OCI-LY1 (cell line): ENCODE measurements around the gene DDA1.

ENCODE experiments used
- CTCF ChIP-seq: fragments of 200-600 bp; sonication (generic), shearing (Covaris generic); IDR thresholded peaks from 2 replicates; pipeline ENCODE4 v1.5.1; 2017; ENCODE audit warnings: mild to moderate bottlenecking, antibody characterized with exemption, low read length, moderate library complexity, mixed read lengths
- EZH2 ChIP-seq: fragments of 200-600 bp; sonication (generic), shearing (Covaris generic); IDR thresholded peaks from 2 replicates; pipeline ENCODE4 v1.8.0; 2017; ENCODE audit warnings: borderline replicate concordance, mixed run types, mild to moderate bottlenecking, antibody characterized with exemption, low read length, moderate library complexity, mixed read lengths

GRCh38 chr19:17266026-17266425 lies 43.3 kb upstream of the DDA1 start:
- TF ChIP-seq CTCF (no peak), EZH2 (no peak)
